ENCODE results near the gene CMBL. TPM values are rescaled to one million over a fixed set of nuclear protein-coding genes. Genes with fewer than 3 reads are reported as not detected.

CMBL gene
- total and polyA plus RNA-seq, 2 donors (not counting 1 experiment from before 2014, with no cell fraction given) = not detected

GRCh38 chr5:10228288-10228687 lies 79.4 kb downstream of the CMBL start:
- Mint-ChIP-seq H3K4me1 (no peaks in the 10 kb centered on the region), H3K9me3 (ENCODE audit: insufficient read depth) (no peaks in the 10 kb centered on the region), H3K27me3 (no peaks in the 10 kb centered on the region), H3K4me3 (no peak overlapping the region), H3K27ac (no peak overlapping the region)
- DNase-seq = no peak
- Histone ChIP-seq H3K79me2 (ENCODE audit: control insufficient read depth, insufficient read depth, low read length) (no peaks in the 10 kb centered on the region), H3K9me3 (ENCODE audit: control extremely low read depth in 1 of 3, control insufficient read depth in 2 of 3, insufficient read depth in 1 of 3, low read length in 2 of 3) (peaks cover 0 to 9% (median 4%) of the 10 kb centered on the region in 3 donors), H3K4me1 (ENCODE audit: control insufficient read depth in 2 of 2, insufficient read depth in 2 of 2, low read length in 2 of 2) (no peaks in the 10 kb centered on the region), H3K36me3 (replicated peaks in 1 of 2; ENCODE audit: control extremely low read depth in 1 of 2, control insufficient read depth in 1 of 2, extremely low read depth in 1 of 2, insufficient read depth in 2 of 2, low read length in 1 of 2) (no peaks in the 10 kb centered on the region), H3K27me3 (replicated peaks in 1 of 4; ENCODE audit: control extremely low read depth in 1 of 4, control insufficient read depth in 3 of 4, insufficient read depth in 4 of 4, low read length in 3 of 4) (no peaks in the 10 kb centered on the region), H2AFZ (ENCODE audit: insufficient read depth, low read depth, low read length, poor library complexity, severe bottlenecking) (no peak overlapping the region), H3K9ac (ENCODE audit: low read length) (no peak overlapping the region), H3K4me2 (replicated peaks; ENCODE audit: low read depth, low read length, poor library complexity, severe bottlenecking) (no peak overlapping the region), H3K27ac (ENCODE audit: low read length in 2 of 2) (no peak overlapping the region), H3K4me3 (ENCODE audit: control extremely low read depth in 1 of 5, extremely low read depth in 1 of 5, insufficient read depth in 1 of 5, low read depth in 2 of 5, low read length in 4 of 5) (no peak overlapping the region), H4K20me1 (ENCODE audit: control insufficient read depth, insufficient read depth, low read length, poor library complexity, severe bottlenecking) (no peaks in the 10 kb centered on the region)
- ChIA-PET POLR2A (no interaction called here), CTCF (no interaction called here)
- ATAC-seq (ENCODE audit: low read depth) = no peak
- TF ChIP-seq EZH2 (IDR thresholded peaks at IDR 0.05; ENCODE audit: borderline replicate concordance, insufficient read depth, low read depth, low read length, poor library complexity, severe bottlenecking) = no peak
- no peak for TF ChIP-seq CTCF (IDR thresholded peaks at IDR 0.05)
- WGBS (ENCODE audit: insufficient coverage) = no CpG with 5 or more reads among the region's 1 CpG
- intact Hi-C loops (cut with micrococcal nuclease) = no loop called here

Small RNAs within 50 kb of the gene (small RNA-seq; reads per million reads assigned to genes)
- not detected for gene RF00019 (ENCODE audit: insufficient read length, low read depth, low replicate concordance)

Other genes starting within 250 kb of the CMBL start
- 17.6 and 19.3 TPM in 2 replicates for gene ATPSCKMT, start 58.0 kb downstream of the CMBL start, total RNA-seq
- 6.5 and 8.5 TPM in 2 replicates for gene ATPSCKMT, start 58.0 kb downstream of the CMBL start, polyA plus RNA-seq
- 74.3 and 95.7 TPM in 2 replicates for gene CCT5, start 57.6 kb downstream of the CMBL start, total RNA-seq
- 77.7 and 96.1 TPM in 2 replicates for gene CCT5, start 57.6 kb downstream of the CMBL start, polyA plus RNA-seq
- 199 and 201 TPM in 2 replicates for gene MARCHF6, start 45.8 kb upstream of the CMBL start, total RNA-seq
- 69.0 and 137 TPM in 2 replicates for gene MARCHF6, start 45.8 kb upstream of the CMBL start, polyA plus RNA-seq
- gene ROPN1L, start 134.0 kb upstream of the CMBL start, total RNA-seq = 0.34 and 0.91 TPM in 2 replicates
- gene ROPN1L, start 134.0 kb upstream of the CMBL start, polyA plus RNA-seq = not detected in 2 replicates

All from B cell (primary cell).